ENCODE measurements around the gene NRCAM. TPM values are rescaled to one million over a fixed set of nuclear protein-coding genes. Genes with fewer than 3 reads are reported as not detected.
"Not testable (repeated sequence)": the region's sequence is repeated elsewhere in the genome, so short reads cannot be mapped to it uniquely, and the experiment has no call there.

Gene NRCAM
- total RNA-seq, 1 donor = 1.5 TPM

DNA sequence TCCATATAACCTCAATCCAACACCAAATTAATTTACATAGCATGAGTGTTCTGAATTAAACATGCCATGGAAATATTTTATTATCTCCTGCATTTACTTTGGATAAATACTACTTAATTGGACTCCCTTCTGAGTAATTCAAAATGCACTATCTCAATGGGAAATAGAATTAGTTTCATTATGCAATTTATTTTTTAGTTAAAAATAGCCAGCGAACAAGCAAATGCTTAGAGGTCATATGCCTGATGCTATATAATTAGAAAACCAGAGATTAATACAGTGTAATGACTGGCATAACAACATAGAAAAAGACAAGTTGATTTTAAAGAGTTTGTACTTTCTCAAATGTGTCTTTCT is 165.1 kb downstream of the NRCAM start:
- peaks cover 7% of the 10 kb centered on the region for H3K27me3 ChIP-seq (ENCODE audit: insufficient read depth, low read length)
- no peaks in the 10 kb centered on the region for H3K4me1 ChIP-seq (ENCODE audit: insufficient read depth, low read length)
- H3K9me3 ChIP-seq (ENCODE audit: low read depth, low read length) = no peaks in the 10 kb centered on the region
- no peak overlapping the region for H3K4me3 ChIP-seq (ENCODE audit: low read length)

DNA sequence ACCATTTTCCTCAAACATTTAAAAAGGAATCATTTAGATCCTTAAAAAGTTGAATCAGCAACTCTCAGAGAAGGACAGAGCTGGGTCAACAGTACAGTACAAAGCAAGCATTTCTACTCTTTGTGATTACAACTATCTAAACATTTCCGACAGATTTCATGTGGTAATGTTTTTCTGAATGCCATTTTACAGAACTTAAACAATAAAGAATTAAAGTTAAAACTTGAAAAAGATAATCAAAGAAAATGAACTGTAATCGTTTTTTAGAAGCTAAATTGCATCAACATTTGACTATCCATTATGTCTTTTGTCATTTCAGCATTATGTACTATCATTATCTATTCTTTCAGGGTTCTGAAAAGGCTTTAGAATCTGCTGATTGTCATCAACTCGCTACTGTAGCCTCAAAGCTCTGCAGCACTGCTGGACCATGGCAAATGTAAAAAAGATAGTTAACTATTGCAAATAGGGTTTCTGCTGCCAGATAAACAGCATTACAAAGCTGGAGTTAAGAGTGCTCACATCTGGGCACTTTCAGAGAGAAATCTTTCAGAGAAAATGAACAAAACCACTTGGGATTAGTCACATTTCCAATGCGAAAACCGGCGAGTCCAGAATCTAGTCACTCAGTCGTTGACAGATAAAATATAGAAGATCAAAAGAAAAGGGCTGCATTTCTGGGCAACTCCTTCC is 165.6 kb downstream of the NRCAM start:
- no peaks in the 10 kb centered on the region for H3K4me1 ChIP-seq (ENCODE audit: insufficient read depth, low read length)
- peaks cover 7% of the 10 kb centered on the region for H3K27me3 ChIP-seq (ENCODE audit: insufficient read depth, low read length)
- H3K9me3 ChIP-seq (ENCODE audit: low read depth, low read length) = no peaks in the 10 kb centered on the region
- no peak overlapping the region for H3K4me3 ChIP-seq (ENCODE audit: low read length)

DNA sequence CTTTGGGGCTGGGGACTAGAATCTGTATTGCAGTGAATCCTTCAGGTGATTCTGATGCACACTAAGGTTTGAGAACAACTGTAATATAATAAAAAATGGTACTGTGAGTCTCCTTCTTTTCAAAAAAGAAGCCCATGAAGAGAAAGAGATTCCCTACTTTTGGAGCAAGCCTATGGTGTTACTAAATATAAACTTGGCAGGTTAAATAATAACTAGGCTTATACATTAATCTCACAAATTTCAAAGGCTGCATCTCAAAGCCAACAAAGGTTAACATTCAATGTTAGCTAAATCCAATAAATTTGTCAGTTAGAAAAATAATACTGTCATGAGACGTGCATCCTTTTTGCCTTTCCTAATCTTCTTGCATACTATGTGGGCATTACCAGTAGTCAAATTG is 166.4 kb downstream of the NRCAM start:
- Histone ChIP-seq H3K27me3 (ENCODE audit: insufficient read depth, low read length) (peaks cover 7% of the 10 kb centered on the region), H3K4me3 (ENCODE audit: low read length) (no peak overlapping the region), H3K9me3 (ENCODE audit: low read depth, low read length) (no peaks in the 10 kb centered on the region), H3K4me1 (ENCODE audit: insufficient read depth, low read length) (no peaks in the 10 kb centered on the region)

DNA sequence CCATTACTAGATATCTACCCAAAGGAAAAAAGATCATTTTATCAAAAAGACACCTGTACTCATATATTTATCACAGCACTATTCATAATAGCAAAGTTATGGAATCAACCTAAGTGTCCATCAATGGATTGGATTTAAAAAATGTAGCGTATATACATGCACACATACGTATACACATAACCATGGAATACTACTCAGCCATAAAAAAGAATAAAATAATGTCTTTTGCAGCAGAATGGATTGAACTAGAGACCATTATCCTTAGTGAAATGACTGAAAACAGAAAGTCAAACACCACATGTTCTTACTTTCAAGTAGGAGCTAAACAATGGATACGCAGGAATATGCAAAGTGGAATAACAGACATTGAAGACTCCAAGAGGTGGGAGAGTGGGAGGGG is 168.4 kb downstream of the NRCAM start:
- H3K27me3 ChIP-seq (ENCODE audit: insufficient read depth, low read length) = peaks cover 7% of the 10 kb centered on the region

DNA sequence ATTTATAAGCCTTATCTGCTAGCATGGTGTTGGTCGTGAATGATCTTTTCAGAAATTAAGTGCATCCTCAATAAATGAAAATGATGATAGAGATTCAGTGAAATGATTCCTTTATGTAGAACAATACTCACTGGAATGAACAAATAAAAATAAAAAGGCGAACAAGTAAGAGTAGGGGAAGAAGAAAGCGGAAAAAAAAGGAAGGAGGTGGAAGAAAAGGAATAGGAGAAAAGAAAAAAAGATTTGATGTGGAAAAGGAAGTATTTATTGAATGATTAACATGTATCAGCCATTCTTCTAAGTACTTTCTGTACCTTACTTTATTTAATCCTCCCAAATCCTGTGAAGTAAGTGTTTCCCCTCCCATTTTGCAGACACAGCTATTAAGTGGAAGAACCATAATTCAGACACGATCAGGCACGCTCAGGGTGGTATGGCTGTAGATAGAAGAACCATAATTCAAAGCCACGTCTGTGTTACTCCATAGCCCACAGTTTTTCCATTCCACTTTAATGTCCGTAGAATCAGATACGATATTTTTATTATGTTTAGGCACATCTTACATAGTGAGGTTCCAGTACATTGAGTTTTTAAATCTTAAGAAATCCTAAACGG is 169.8 kb downstream of the NRCAM start:
- Histone ChIP-seq H3K4me1 (ENCODE audit: insufficient read depth, low read length) (no peaks in the 10 kb centered on the region), H3K9me3 (ENCODE audit: low read depth, low read length) (no peaks in the 10 kb centered on the region), H3K27me3 (ENCODE audit: insufficient read depth, low read length) (peaks cover 7% of the 10 kb centered on the region), H3K4me3 (ENCODE audit: low read length) (no peak overlapping the region)

More for the DNA sequence above, 168.4 kb downstream of the NRCAM start:
- H3K4me1 ChIP-seq (ENCODE audit: insufficient read depth, low read length) = no peaks in the 10 kb centered on the region
- no peaks in the 10 kb centered on the region for H3K9me3 ChIP-seq (ENCODE audit: low read depth, low read length)
- no peak overlapping the region for H3K4me3 ChIP-seq (ENCODE audit: low read length)

DNA sequence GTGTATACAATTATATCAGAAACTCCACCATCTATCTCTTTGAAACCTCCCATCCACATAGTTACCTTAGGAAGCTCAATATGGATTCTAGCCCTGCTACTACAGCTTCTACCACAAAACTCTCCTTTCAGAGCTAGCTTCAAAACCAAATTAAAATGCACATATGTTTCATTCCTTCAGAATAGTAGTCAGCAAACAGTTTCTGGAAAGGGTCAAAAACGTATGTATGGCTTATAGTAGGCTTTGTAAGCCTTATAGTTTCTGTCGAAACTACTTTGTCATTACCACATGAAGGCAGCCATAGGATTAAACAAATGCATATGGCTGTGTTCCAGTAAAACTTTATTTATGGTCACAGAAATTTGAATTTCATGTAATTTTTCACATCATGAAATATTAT is 170.5 kb downstream of the NRCAM start:
- Histone ChIP-seq H3K27me3 (ENCODE audit: insufficient read depth, low read length) (peaks cover 7% of the 10 kb centered on the region), H3K4me1 (ENCODE audit: insufficient read depth, low read length) (no peaks in the 10 kb centered on the region), H3K9me3 (ENCODE audit: low read depth, low read length) (no peaks in the 10 kb centered on the region), H3K4me3 (ENCODE audit: low read length) (no peak overlapping the region)

DNA sequence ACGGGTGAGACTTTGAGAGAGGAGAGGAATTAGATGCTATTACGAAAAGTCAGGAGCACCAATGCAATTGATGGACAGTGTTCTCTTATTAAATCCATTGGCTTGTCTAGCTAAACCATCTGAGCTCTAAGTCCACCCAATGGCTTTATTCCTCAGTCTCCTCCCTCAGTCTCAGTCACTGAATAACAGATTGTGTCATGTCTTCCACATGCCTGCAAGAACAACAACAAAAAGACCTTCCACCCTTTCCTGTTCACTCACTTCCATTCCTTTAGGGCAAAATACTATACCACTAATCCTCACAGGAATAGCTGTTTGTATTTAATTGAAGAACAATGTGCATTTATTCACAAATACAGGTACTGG is 171.2 kb downstream of the NRCAM start:
- Histone ChIP-seq H3K4me1 (ENCODE audit: insufficient read depth, low read length) (no peaks in the 10 kb centered on the region), H3K9me3 (ENCODE audit: low read depth, low read length) (no peaks in the 10 kb centered on the region), H3K27me3 (ENCODE audit: insufficient read depth, low read length) (peaks cover 7% of the 10 kb centered on the region)

DNA sequence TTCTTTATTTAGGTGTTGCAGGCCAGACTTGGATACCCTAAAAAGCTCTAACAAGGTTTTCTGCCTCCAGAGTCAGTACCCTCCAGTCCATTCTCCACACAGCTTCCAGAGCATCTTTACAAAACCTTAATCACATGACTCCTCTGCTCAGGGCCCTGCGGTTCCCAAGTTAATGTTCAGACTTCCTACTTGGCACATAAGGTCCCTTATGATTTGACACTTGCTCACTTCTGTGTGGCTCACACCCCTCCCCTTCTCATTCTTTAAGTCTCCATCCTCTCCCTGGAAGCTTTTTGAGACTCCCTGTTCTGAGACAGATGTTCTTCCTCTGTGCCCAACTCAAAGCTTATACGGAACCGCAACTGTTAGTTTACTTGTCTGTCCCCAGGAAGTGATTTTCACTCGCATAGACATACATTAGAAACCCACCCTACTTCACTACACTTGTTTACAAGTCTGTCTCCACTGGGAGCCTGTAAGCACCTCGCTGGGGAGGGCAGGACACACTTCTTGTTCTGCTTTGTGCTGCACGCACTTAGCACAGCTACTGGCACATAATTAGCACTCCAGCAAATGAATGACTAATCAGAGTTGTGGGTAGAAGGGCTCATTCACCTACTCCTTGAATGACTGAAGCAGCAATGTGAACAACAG is 171.8 kb downstream of the NRCAM start:
- Histone ChIP-seq H3K27me3 (ENCODE audit: insufficient read depth, low read length) (peaks cover 7% of the 10 kb centered on the region), H3K9me3 (ENCODE audit: low read depth, low read length) (no peaks in the 10 kb centered on the region), H3K4me1 (ENCODE audit: insufficient read depth, low read length) (no peaks in the 10 kb centered on the region), H3K4me3 (ENCODE audit: low read length) (no peak overlapping the region)

More for the DNA sequence above, 171.2 kb downstream of the NRCAM start:
- H3K4me3 ChIP-seq (ENCODE audit: low read length) = no peak overlapping the region

DNA sequence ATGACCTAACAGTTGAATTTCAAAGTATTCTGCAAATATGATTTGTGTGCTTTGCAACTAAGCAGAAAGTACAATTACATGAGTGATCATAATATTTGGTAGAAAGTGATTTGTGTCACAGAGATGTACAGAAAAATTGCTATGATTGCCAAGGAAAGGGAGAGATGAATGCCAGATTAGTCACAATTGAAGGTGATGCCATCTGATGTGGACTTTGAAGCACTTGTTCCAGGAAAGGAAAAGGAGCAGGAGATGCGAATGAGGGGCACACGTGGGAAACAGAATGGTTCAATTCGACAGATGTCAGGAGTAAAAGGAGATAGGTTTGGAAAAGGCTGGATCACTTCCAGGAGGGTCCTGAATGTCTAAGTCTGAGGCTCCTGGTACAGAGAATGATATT is 173.0 kb downstream of the NRCAM start:
- Histone ChIP-seq H3K27me3 (ENCODE audit: insufficient read depth, low read length) (peaks cover 7% of the 10 kb centered on the region), H3K4me3 (ENCODE audit: low read length) (no peak overlapping the region), H3K9me3 (ENCODE audit: low read depth, low read length) (no peaks in the 10 kb centered on the region), H3K4me1 (ENCODE audit: insufficient read depth, low read length) (no peaks in the 10 kb centered on the region)

DNA sequence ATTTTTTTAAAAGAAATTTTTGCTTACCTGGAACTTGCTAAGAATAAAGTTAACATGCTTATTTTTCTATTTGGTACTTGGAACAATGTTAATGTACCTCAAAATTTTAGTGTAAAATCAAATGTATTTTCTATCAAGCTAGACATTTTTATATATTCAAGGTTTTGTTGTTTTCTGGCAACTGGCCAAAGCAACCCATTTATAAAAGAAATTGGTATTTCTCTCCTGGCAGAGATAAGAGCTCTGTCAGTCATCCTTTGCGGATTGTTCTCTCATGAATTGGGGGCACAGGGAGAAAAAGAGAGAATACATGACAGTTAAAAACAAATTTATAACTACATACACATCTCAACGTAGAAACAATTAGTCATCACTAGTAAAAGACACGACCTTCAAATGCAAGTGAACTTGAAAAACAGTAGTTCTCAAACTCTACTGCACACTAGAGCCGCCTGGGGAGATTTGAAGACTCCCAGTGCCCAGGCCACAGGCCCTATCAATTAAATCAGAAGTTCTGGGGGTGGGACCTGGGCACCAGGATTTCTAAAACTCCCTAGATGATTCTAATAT is 173.7 kb downstream of the NRCAM start:
- Histone ChIP-seq H3K4me3 (ENCODE audit: low read length) (no peak overlapping the region), H3K4me1 (ENCODE audit: insufficient read depth, low read length) (no peaks in the 10 kb centered on the region), H3K9me3 (ENCODE audit: low read depth, low read length) (no peaks in the 10 kb centered on the region), H3K27me3 (ENCODE audit: insufficient read depth, low read length) (peaks cover 4% of the 10 kb centered on the region)

DNA sequence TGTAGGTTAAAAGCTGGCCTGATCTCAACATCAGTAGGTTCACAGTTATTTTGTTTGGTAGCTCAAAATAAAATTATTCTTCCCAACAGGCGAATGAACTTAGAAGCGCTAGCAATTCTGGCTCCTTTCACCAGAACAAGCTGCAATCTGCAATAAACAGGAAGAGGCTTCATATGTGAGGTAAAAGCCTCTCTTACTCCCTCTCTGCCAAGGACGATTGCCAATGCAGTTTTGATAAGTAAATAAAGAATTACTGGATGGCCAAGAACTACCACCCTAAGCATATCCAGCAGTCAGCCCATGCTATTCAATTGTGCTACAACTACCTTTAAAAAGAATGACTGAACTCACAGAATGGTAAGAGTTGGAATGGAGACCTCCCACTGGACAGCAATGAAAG is 176.1 kb downstream of the NRCAM start:
- H3K9me3 ChIP-seq (ENCODE audit: low read depth, low read length) = no peaks in the 10 kb centered on the region
- H3K4me1 ChIP-seq (ENCODE audit: insufficient read depth, low read length) = no peaks in the 10 kb centered on the region
- no peak overlapping the region for H3K4me3 ChIP-seq (ENCODE audit: low read length)
- no peaks in the 10 kb centered on the region for H3K27me3 ChIP-seq (ENCODE audit: insufficient read depth, low read length)

DNA sequence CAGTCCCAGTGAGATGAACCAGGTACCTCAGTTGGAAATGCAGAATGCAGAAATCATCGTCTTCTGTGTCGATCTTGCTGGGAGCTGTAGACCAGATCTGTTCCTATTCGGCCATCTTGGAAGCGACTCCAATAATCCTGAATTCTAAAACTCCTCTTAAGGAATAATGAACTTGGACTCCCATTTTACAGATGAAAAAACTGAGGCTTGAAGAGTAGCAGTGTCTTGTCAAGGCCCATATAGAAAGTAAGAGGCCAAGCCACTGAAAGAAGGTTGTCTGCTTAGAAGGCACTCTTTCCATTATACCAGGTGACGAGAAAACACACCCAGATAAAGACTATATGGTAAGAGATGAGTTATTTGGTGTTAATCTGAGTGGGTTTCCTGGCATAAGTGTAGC is 177.5 kb downstream of the NRCAM start:
- H3K9me3 ChIP-seq (ENCODE audit: low read depth, low read length) = no peaks in the 10 kb centered on the region
- no peaks in the 10 kb centered on the region for H3K27me3 ChIP-seq (ENCODE audit: insufficient read depth, low read length)
- H3K4me1 ChIP-seq (ENCODE audit: insufficient read depth, low read length) = no peaks in the 10 kb centered on the region
- no peak overlapping the region for H3K4me3 ChIP-seq (ENCODE audit: low read length)

DNA sequence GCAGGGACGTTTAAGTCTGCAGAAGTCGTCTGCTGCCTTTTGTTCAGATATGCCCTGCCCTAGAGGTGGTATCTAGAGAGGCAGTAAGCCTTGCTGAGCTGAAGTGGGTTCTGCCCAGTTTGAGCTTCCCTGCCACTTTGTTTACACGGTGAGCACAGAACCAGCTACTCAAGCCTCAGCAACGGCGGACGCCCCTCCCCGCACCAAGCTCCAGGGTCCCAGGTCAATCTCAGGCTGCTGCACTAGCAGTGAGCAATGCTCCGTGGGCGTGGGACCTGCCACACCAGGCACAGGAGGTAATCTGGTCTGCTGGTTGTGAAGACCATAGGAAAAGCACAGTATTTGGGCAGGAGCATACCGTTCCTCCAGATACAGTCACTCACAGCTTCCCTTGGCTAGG is 178.0 kb downstream of the NRCAM start:
- no peaks in the 10 kb centered on the region for H3K27me3 ChIP-seq (ENCODE audit: insufficient read depth, low read length)
- no peaks in the 10 kb centered on the region for H3K4me1 ChIP-seq (ENCODE audit: insufficient read depth, low read length)
- no peak overlapping the region for H3K4me3 ChIP-seq (ENCODE audit: low read length)
- no peaks in the 10 kb centered on the region for H3K9me3 ChIP-seq (ENCODE audit: low read depth, low read length)

DNA sequence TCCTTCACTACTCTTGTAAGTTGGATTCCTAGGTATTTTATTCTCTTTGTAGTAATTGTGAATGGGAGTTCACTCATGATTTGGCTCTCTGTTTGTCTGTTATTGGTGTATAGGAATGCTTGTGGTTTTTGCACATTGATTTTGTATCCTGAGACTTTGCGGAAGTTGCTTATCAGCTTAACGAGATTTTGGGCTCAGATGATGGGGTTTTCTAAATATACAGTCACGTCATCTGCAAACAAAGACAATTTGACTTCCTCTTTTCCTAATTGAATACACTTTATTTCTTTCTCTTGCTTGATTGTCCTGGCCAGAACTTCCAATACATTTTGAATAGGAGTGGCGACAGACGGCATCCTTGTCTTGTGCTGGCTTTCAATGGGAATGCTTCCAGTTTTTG is 181.8 kb downstream of the NRCAM start:
- not testable (repeated sequence) for H3K4me3 ChIP-seq (ENCODE audit: low read length); H3K4me1 ChIP-seq (ENCODE audit: insufficient read depth, low read length); H3K9me3 ChIP-seq (ENCODE audit: low read depth, low read length); H3K27me3 ChIP-seq (ENCODE audit: insufficient read depth, low read length)

DNA sequence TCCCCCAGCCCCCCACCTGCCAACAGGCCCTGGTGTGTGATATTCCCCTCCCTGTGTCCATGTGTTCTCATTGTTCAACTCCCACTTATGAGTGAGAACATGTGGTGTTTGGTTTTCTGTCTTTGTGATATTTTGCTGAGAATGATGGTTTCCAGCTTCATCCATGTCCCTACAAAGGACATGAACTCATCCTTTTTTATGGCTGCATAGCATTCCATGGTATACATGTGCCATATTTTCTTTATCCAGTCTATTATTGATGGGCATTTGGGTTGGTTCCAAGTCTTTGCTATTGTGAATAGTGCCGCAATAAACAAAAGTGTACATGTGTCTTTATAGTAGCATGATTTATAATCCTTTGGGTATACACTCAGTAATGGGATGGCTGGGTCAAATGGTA is 183.3 kb downstream of the NRCAM start:
- not testable (repeated sequence) for H3K27me3 ChIP-seq (ENCODE audit: insufficient read depth, low read length); H3K4me3 ChIP-seq (ENCODE audit: low read length); H3K4me1 ChIP-seq (ENCODE audit: insufficient read depth, low read length); H3K9me3 ChIP-seq (ENCODE audit: low read depth, low read length)

All from mononuclear cell (primary cell).